NCI-H2196 treated with DMSO at 0.1 percent for 48 hours (cell line): Measurements from ENCODE around the gene ADAMTS9.

Experiments used
- DNase-seq: peaks from one replicate; lab custom pipeline; 2025; ENCODE audit not compliant: unreplicated experiment; lab: John Stamatoyannopoulos, UW

The ADAMTS9 gene

DNA sequence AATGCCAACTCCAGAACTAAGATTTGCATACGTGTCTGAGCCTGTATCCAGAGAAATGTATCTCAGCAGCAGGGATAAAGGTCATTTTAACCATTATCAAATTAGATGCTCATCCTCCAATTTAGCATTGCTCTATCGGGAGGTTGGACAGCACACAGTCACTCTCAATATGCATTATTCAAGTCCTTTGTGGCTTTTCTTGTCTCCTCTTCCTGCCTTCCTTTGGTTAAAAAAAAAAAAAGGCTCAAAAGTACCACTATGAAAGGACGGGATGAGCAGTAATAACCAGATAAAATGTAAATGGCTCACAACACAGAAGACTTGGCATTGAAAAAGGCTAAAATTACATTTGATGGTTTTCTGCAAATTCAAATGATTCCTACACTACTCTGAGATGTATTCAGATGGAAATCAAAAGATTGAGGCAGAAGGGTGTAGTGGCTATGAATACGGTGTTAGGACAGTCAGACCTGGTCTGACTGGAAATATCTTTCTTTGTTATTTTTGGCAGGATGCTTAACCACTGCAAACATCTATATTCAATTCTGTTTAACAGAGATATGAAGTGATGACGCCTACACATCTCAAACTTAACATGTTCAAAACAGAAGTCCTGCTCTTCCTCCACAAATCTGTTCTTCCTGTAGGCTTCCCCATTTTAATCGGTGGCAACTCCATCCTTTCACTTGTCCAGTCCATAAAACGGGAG is 109.6 kb downstream of the ADAMTS9 start:
- no peak for DNase-seq

DNA sequence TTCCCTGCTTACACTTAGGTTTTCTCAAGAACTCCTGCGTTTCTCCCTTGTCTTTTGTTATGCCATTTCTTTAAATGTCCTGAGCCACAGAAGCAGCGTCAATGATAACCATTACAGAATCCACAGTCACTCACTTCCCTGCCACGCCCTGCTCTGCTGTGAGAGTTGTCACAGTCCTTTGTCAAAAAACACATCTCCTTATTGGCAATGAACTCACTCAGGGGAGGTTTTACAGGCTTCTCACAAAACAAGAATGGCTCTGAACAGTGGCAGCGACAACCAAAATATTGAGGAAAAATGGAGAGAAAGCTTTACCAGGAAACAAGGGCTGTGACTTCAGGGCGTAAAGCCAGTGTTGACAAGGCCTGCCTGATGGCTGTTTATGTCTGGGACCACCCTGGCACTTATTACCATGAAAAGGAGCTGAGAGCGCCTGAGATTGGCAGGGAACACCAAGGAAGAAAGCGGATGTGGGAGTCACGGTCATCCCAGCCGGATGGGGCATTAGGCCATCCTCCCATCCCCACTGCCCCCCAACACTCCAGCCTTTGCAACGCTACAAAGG is 111.5 kb downstream of the ADAMTS9 start:
- DNase-seq: no peak

DNA sequence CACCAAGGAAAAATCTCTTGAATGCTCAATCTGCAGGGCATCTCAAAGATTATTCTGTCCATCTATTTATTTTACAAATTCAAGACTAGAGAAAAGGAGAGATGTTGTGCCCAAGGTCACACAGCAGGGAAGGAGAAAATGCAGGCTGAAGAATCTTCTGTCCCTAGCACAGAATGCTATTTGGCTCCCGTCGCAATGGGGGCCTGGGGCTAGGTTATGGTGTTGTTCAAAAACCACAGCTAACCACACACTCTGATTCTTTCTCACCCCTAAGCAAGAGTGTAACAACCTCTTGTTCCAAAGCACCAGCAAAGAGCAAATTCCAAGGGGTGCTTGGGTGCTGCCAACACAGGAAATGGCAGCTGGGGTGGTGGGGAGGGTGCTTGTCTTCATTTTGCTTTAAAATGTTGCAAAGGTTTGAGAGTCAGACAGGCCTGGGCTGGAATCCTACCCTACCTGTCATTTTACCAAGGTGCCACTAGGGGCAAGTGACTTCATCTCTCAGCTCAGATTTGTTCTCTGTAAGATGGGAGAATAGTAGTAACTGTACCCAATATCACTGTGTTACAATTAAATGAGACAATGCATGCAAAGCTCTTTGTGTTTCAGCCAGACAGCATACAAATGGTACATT is 112.5 kb downstream of the ADAMTS9 start:
- DNase-seq: no peak

DNA sequence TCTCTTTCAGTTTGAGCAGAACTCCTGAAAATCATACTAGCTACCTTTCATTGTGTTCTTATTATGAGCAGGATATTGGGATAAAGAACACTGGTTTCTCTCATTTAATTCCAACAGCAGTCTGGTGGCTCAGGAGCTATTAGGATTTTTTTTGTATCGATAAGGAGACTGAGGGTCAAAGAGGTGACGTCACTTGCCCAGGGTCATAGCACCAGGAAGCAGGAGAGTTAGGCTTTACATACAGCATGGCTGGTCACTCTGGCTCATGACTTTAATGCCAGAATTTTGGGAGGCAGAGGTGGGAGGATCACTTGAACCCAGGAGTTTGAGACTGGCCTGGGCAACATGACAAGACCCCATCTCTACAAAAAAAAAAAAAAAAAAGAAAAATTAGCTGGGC is 113.6 kb downstream of the ADAMTS9 start:
- DNase-seq: no peak

DNA sequence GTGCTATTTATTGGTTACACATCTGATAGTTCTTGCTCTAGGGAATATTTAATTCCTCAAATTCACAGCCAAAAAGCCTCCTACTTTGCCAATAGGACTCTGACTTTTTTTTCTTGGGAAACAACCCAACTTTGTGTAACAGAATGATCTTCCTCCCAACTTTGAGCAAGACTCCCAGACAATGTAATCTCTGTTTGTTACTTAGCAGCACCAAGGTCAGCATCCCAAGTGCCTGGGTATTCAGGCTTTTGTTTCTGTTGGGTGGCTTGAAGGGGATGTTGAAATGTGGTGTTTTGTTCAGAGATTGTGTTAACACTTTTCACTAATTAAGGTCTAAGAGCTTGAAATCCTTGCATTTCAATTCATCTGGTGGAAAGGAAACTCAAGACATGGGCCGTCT is 115.8 kb downstream of the ADAMTS9 start:
- DNase-seq: no peak

DNA sequence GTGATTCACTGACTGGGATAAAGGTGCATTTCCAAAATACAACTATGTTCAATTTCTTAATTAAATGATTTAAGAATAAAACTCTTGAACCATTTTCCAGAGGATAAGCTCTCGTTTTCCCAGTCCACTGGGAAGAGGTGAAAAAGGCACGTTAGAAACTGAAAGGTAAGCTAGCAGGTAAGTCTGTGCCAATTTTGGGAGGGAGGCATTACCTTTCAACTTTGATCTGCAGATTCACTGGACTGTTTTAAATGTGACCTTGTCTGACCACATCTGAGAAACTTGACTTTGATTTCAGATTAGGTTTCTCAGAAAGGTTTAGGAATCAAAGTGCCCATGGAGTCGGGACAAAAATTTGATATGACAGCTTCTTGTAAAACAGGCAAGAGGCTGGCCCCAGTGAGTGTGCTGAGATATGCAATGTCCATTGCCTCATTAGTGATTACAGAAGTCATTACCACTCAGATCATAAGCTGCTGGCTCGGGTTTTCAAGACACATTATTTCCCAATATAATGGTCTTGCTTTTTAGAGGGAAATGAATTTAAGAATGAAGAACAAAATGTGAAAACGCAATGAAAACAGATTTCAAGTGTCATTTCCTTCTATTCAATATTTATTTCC is 118.8 kb downstream of the ADAMTS9 start:
- no peak for DNase-seq

DNA sequence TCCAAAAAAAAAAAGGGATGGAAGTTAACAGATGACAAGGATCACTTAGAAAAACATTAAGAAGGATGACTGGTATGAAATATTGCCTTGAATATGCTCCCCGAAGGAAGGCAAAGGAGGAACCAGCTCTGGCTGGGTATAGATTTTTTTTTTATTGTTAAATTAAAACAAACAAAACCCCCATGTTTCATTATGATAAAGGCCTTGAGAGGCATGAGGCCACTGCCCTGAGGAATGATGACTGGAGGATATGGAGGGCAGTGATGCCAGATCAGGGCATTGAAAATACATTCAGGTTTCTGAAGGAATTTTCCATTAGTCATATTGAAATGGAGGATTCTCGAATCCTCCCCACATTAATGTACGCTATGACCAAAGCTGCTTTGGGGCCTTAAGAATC is 120.9 kb downstream of the ADAMTS9 start:
- no peak for DNase-seq

DNA sequence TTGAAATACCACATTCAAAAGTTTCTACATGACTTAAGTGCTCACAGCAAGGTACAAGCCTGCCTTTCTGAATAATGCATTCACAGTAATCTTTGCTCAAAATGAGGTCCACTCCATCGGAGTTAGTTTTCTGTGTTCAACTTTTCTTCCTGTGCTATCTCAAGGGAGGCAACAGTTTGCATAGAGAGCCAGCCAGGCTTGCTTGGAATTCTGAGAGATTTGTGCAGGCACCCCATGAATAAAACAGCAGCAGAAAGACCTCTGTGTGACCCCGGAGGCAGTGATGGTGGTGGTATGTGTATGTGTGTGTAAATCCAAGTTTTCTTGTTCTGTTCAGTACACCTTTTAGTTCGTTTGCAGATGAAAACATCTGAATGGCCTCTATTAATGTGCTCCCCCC is 124.0 kb downstream of the ADAMTS9 start:
- no peak for DNase-seq

DNA sequence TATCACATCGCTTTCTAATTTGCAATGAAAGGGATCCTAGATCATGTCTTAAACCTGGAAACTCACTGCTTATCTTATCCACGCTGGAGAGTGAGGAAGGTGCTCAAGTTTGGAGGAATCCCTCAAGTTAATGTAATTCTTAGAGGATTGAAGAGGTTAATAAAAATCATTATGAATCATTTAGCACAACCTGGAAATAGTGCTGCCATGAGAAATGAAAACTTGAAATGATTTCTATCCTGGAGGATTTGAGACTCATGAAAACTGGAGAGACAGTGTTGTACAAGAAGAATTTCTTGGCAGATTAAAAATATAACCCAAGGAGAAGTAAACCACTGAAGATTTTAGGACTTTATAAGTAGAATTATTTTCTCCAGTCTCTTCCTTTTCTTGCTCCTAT is 125.9 kb downstream of the ADAMTS9 start:
- no peak for DNase-seq

DNA sequence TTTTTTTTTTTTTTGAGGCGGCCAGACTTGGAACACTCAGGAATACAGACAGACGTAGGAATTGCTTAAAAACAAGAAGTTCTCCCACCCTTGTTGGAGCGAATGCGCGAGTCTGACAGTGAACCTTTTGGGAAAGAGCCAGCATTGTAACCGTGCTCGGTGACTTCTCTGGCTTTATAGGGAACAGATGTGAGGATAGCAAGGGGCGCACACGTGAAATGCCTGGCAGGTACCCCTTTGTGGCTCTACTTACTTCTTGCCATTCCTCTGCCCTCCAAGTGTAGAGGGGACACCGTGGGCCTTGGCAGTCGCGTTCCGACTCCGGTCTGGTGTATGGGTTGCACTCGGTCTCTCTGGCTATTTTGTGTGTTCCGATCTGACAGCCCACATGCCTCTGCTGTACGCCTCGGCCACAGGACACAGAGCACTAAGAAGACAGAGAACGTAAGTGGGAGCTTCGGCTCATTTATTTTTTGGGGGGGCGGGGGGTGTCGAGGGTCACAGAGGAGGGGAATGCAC is 126.4 kb downstream of the ADAMTS9 start:
- no peak for DNase-seq

DNA sequence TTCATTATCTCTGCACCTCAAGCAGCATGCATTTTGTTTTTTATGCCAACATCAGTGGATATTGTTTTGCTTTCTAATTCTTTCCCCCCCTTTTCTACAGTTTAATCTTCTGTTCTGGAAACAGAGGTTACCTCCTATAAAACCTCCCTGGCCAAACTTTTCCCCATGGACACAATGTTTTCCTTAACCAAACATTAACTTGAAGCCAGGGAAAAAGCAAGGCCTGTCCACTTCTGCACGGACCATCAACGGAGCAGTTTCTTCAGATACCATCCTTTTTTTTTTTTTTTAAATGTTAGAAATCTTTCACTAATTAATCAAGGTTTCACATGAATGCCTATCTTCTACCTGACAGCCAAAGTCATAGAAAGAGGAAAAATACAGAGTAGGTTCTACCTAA is 127.0 kb downstream of the ADAMTS9 start:
- no peak for DNase-seq

DNA sequence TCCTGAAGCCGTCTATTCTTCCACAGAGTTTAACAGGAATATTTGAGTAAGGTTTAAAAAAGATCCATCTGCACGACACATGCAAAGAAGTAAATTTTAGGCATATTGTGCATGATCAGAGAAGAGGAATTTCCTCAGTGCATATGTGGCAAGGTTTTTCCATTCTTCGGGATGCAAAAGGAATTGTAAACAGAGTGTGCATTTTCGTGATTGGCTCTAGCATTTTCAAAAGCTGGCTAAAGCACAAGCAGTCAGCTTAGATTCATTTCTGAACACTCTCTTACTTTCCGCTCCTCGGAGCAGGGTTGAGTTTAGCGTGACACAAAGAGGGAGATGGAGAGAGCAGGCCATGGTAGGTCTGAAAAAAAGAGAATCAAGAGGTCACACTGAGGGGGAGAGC is 128.2 kb downstream of the ADAMTS9 start:
- no peak for DNase-seq

DNA sequence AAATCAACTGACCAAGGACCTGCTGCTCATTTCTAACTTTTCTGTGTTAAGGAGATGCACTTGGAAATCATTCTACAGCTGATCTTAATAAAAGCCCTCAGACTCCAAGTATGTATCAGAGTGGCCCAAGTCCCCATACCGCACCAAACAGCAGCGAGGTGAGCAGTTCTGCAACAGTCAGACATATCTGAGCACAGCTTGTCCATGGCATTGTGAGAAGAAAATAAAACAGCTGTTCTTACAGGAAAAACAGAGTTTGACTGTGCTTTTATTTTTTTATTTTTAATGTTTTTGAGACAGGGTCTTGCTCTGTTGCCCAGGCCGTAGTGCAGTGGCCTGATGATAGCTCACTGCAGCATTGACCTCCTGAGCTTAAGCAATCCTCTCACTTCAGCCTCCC is 131.8 kb downstream of the ADAMTS9 start:
- DNase-seq: no peak

DNA sequence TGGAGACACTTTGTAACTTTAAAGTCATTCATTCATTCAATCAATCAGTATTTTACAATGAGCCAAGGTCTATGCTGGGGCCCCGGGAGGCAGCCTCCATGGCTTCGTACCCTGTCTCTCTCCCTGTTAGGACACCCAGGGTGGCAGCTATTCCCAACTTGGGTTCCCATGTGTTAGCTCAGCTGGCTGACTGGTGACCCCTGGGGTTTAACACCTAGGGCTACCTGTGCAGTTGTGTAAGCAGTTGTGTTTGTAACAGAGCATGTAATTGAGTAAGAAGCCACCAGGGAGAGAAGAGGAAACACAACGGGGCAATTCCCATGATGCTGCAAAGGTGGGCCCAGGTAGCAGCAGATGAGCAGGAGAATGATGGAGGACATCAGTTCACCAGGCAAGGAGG is 132.4 kb downstream of the ADAMTS9 start:
- DNase-seq: no peak

DNA sequence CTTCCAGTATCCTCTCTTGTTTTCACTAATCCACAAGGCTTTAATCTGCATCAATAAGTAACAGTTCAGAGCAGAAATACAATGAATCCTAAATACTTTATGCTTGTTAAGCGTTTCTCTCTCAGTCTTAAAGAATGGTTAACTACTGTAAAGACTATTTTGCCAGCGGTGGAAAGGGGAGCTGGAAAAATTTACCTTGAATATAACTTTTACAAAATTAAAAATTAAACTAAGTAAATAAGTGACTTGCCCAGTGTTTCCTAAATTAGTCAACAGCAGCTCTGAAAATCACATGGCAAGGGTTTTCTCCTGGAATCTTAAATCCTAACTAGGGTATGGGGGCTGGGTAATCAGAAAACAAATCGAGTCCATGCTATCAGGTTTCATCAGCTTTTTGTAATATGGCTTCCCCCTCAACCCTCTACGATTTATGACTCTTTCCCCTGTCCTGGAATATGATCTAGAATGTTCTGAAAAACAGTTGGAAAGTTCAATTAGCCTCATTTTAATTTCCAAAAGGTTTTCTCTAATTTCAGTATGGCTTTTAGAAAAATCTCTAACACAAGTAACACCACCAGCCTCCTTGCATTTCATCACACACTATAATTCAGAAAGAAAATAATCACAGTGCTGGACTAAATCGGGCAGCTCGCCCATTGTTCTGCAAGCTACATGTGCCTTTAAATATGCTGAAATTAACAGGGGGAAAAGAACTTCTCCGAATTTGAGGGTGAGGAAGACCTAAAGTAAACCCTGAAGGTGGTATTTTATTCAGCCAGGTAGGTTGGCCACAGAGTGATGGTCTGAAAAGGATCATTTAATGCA is 133.5 kb downstream of the ADAMTS9 start:
- DNase-seq: no peak

DNA sequence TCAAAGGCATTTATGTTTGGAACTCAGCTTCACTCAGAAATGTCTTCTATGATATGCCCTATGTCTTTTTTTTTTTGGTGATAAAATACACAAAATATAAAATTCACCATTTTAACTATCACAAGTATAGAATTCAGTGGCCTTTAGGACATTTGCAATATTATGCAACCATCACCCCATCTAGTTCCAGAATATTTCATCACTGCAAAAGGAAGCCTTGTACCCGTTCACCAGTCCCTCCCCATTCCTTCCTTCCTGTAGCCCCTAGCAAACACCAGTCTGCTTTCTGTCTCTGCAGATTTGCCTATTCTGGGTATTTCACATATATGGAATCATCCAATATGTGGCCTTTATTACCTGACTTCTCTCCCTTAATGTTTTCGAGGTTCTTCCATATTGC is 134.8 kb downstream of the ADAMTS9 start:
- no peak for DNase-seq

DNA sequence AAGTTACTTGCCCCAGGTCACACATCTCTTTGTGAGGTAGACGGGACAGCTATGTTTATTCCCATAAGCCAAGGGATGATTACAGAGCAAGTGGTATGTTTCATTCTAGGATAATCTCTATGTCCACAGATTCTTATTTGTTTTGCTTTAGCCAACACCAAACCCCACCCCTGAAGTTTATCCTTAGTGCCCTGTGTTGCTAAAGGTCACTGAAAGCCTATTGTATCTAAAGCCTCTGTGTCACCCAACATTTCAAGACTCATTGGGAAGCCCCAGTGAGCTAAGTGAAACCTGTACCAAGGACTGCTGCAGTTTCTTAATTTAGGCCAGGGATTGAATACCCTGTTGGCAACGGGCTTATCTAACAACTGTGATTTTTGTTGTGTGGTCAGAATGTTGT is 135.6 kb downstream of the ADAMTS9 start:
- no peak for DNase-seq

DNA sequence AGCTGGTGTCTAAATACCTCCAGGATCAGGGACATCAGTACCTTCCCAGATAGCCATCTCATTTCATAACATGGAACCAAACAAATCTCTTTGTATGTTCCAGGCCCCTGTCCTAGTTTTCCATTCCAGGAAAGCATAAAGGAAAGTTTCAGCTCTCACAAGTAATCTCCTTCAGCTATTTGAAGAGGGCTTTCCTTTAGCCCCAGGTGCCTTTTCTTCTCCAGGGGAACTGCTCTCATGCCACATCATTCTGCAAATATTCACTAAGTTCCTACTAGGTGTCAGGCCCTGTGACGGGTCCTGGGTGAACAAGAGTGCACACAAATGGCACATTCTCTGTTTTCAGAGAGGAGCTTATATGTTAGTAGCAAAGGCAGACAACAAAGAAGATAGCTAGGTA is 136.1 kb downstream of the ADAMTS9 start:
- DNase-seq: no peak

DNA sequence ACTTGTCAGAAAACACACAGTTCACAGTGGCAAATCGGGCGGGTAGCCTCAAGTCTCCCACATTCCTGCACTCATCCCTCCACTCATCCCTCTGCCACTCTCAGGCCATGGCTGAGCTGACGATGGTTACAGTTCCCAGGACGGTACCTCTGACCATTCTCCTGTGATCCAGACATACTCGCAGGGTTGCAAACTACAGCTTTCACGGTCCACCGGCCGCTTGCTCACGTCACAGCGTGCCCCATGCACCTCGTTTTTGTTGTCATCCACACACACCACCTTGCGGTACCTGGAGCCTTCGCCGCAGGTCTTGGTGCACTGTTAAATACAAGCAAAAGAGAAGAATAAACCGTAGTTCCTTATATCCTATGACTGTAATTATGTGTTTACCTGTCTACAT is 137.1 kb downstream of the ADAMTS9 start:
- DNase-seq: no peak

DNA sequence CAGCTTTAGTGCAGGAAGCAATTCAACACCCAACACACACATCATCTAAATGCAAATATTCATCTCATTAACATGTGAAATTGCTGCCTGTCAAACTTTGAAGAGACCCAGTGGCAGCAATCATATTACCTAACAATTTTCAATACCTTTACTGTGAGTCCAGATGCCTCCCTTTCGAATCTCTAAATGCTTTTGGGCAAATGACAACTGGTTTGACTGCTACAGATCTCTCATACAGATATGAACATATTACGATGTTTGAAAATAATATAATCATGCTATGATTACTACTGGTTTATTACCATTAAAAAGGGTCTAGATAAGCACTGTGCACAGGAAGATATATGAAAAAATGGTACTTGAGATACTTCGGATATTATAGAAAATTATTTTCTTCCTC is 137.9 kb downstream of the ADAMTS9 start:
- DNase-seq: no peak

DNA sequence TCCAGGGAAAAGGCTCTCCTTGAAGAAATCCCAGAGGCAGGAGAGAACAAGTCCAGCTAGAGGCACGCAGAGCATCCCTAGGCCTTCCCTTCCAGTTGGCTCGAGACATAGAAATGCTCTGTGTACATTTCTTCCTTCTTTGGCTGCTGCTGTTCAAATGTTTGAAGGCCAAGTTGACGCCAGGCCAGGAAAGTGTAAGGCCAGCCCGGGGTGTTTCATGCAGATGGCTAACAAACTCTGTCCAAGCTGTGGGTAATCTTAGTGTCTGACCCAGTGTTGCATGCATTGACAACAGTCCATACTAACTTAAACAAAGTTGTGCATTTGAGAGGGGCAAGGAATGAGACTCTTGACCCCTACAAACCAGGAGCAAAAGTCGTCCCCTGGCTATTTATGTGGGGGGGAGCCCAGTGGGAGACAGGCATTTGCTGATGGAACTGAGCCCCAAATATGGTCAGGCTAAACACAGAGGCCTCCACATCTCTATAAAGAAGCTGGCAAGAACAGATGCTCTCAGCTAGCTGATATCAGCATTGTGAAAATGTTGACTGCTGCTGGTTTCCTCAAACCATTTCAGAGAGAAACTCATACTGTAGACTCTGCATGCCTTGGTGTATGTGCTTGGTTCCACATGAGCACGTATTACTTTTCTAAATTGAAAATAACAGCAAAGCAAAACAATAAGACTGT is 139.5 kb downstream of the ADAMTS9 start:
- no peak for DNase-seq
